Right lobe of liver (tissue), 4 donors: ENCODE results near the gene INPP5A.

Source experiments
- CTCF ChIP-seq, 4 donors: fragments of 200-600 bp in 3 of 4; fragments of 450-650 bp in 1 of 4; IDR thresholded peaks; one replicate each; pipeline versions ENCODE4 v1.5.1 to v1.8.0; 2016 to 2022; ENCODE audit warnings: antibody characterized with exemption in 4 of 4, mild to moderate bottlenecking in 2 of 4
- POLR2A ChIP-seq: fragments of 450-650 bp; IDR thresholded peaks from one replicate; pipeline ENCODE4 v1.6.1; 2017; ENCODE audit warnings: antibody characterized with exemption, mild to moderate bottlenecking
- donor health status: DM: no; HTN: no; CAD: no.
- donor health status: DM: no; HTN: no; CAD: no.
- donor health status: DM: no; HTN: yes; CAD: no.

- TF ChIP-seq CTCF (IDR thresholded peaks at IDR 0.05): no peak
- TF ChIP-seq POLR2A: no peak
Observed at GRCh38 chr10:132496360-132497062, 41.1 kb upstream of the INPP5A start.
